CD1c-positive myeloid dendritic cell (primary cell): ENCODE data around the gene LIPF.
"Not testable (repeated sequence)": the region's sequence is repeated elsewhere in the genome, so short reads cannot be mapped to it uniquely, and the experiment has no call there.

ENCODE experiments used
- DNase-seq: peaks from one replicate; pipeline ENCODE4 v3.0.0-alpha.2; 2016; ENCODE audit errors: extremely low spot score

The LIPF gene

GRCh38 chr10:88664142-88664541 lies at the start of gene LIPF:
Gene LIPF (plus strand): TSS chr10:88664442. CDS start chr10:88667298, 2,856 bp downstream.
- no peak for DNase-seq

GRCh38 chr10:88616250-88616977 lies 47.8 kb upstream of the LIPF start:
- DNase-seq: no peak

- no peak for DNase-seq
Observed at GRCh38 chr10:88617772-88618300, 46.4 kb upstream of the LIPF start.

- no peak for DNase-seq
Observed at GRCh38 chr10:88618496-88618895, 45.7 kb upstream of the LIPF start.

GRCh38 chr10:88620441-88620840 lies 43.8 kb upstream of the LIPF start:
- DNase-seq: no peak

GRCh38 chr10:88623835-88624234 lies 40.4 kb upstream of the LIPF start:
- DNase-seq: no peak

- no peak for DNase-seq
Observed at GRCh38 chr10:88624840-88625239, 39.4 kb upstream of the LIPF start.

- no peak for DNase-seq
Observed at GRCh38 chr10:88640186-88640585, 24.1 kb upstream of the LIPF start.

GRCh38 chr10:88642209-88642608 lies 22.0 kb upstream of the LIPF start:
- DNase-seq: no peak

GRCh38 chr10:88642963-88643362 lies 21.3 kb upstream of the LIPF start:
- DNase-seq: peak; percentile 74

- DNase-seq: peak; percentile 63
Observed at GRCh38 chr10:88647061-88647615, 17.1 kb upstream of the LIPF start.

GRCh38 chr10:88651101-88651551 lies 13.1 kb upstream of the LIPF start:
- no peak for DNase-seq

GRCh38 chr10:88652616-88653015 lies 11.6 kb upstream of the LIPF start:
- DNase-seq: no peak

GRCh38 chr10:88657901-88658300 lies 6.3 kb upstream of the LIPF start:
- DNase-seq: no peak

GRCh38 chr10:88659725-88660597 lies 4.3 kb upstream of the LIPF start:
- no peak for DNase-seq

- no peak for DNase-seq
Observed at GRCh38 chr10:88660598-88660884, 3.7 kb upstream of the LIPF start.

- DNase-seq: no peak
Observed at GRCh38 chr10:88661018-88661417, 3.2 kb upstream of the LIPF start.

GRCh38 chr10:88661577-88661976 lies 2.7 kb upstream of the LIPF start:
- DNase-seq: peak; percentile 27

GRCh38 chr10:88663153-88663552 lies 1.1 kb upstream of the LIPF start:
- DNase-seq: not testable (repeated sequence)

GRCh38 chr10:88668465-88668864 lies 4.2 kb downstream of the LIPF start:
- no peak for DNase-seq

GRCh38 chr10:88670497-88670896 lies 6.3 kb downstream of the LIPF start:
- no peak for DNase-seq

- DNase-seq: no peak
Observed at GRCh38 chr10:88672041-88672440, 7.8 kb downstream of the LIPF start.
